Heart left ventricle (tissue), 16 donors: ENCODE measurements around the gene PATJ. TPM values are rescaled to one million over a fixed set of nuclear protein-coding genes. Genes with fewer than 3 reads are reported as not detected.

Source experiments
- ATAC-seq, 4 donors: fragments of 200-7000 bp; cut with Tn5 transposase; one replicate each; pipeline ENCODE4 v1.9.1; 2020 to 2022; ENCODE audit warnings: moderate library complexity in 4 of 4, mild to moderate bottlenecking in 3 of 4, moderate number of reproducible peaks in 1 of 4
- DNase-seq, 5 donors: peaks; one replicate each; pipeline ENCODE4 v3.0.0-alpha.2; 2020
- H3K27ac ChIP-seq, 12 donors: fragments of 200-600 bp; sonication (generic) in 4 of 12; one replicate each; pipeline versions ENCODE4 v1.5.0 to v1.8.0; 2016 to 2022; ENCODE audit warnings: mild to moderate bottlenecking in 2 of 12
- H3K27me3 ChIP-seq, 9 donors: fragments of 200-600 bp; sonication (generic) in 2 of 9; one replicate each; pipeline versions ENCODE4 v1.5.1 to v1.8.0; 2016 to 2022; ENCODE audit warnings: mild to moderate bottlenecking in 3 of 9
- H3K36me3 ChIP-seq, 9 donors: fragments of 200-600 bp; sonication (generic) in 2 of 9; one replicate each; pipeline versions ENCODE4 v1.5.0 to v1.8.0; 2018 to 2022; ENCODE audit warnings: mild to moderate bottlenecking in 2 of 9
- H3K4me1 ChIP-seq, 12 donors: fragments of 200-600 bp; sonication (generic) in 4 of 12; one replicate each; pipeline versions ENCODE4 v1.5.0 to v1.8.0; 2016 to 2022; ENCODE audit warnings: mild to moderate bottlenecking in 3 of 12
- H3K4me3 ChIP-seq, 12 donors: fragments of 200-600 bp; sonication (generic) in 4 of 12; one replicate each; pipeline versions ENCODE4 v1.5.0 to v1.8.0; 2017 to 2022; ENCODE audit warnings: mild to moderate bottlenecking in 9 of 12, moderate library complexity in 4 of 12
- H3K9me3 ChIP-seq, 12 donors: fragments of 200-600 bp; sonication (generic) in 4 of 12; one replicate each; pipeline versions ENCODE4 v1.5.0 to v1.8.0; 2016 to 2022; ENCODE audit warnings: mild to moderate bottlenecking in 1 of 12
- CTCF ChIP-seq, 12 donors: fragments of 200-600 bp; sonication (generic) in 4 of 12; IDR thresholded peaks; one replicate each; pipeline versions ENCODE4 v1.5.0 to v1.8.0; 2018 to 2022; ENCODE audit warnings: antibody characterized with exemption in 12 of 12, mild to moderate bottlenecking in 5 of 12
- POLR2A ChIP-seq, 2 donors: fragments of 450-650 bp; IDR thresholded peaks; one replicate each; pipeline ENCODE4 v1.6.1; 2017; ENCODE audit warnings: antibody characterized with exemption in 2 of 2, mild to moderate bottlenecking in 2 of 2, moderate library complexity in 2 of 2
- WGBS, 4 donors: extraction: QIAGEN DNeasy Blood & Tissue Kit in 2 of 4; methylation state at CpG; one replicate each; pipeline versions ENCODE4 v1.1.5 to v1.1.7; 2013 to 2018; 5-methylcytosine and 5-hydroxymethylcytosine counted together
- intact Hi-C, 10 donors: fragments of 100-400 bp; cut with DNase I; formaldehyde crosslinking; loops; one replicate each; pipeline versions ENCODE4 v1.11.1 to v1.14.2; 2022
- polyA plus RNA-seq, 2 donors: library from polyadenylated mRNA; stranded (reverse); fragments of 200-250 nt; gene quantifications; one replicate each; pipeline ENCODE4 v1.2.3, GENCODE V29; 2013
- total RNA-seq, 9 donors: library from RNA; depleted of rRNA in 2 of 9; stranded (reverse); fragments of >200 nt in 2 of 9; fragmentation: NEBNext Ultra II Directional in 3 of 9; extraction: Animal tissue kit (Norgen Biotek cat#: 25700) in 3 of 9; gene quantifications; one replicate each; pipeline versions ENCODE4 v1.1.0 to v1.2.4, GENCODE V29; 2016 to 2023
- donor health status: ischemic (EF 13 %, LVEDD 7.1; RV severe dilation, severe dysfunction).
- donor health status: healthy with polysubstance abuse.
- donor health status: DM: no; HTN: yes; CAD: no.
- donor health status: DM: no; HTN: no; CAD: no.
- donor health status: ischemic (EF 25% LVEDD 6.9; RV normal size, moderate dysfunction).
- donor health status: ischemic (EF 25% LVEDD 5.7; RV mildly dilated, moderate dysfunction).
- donor health status: healthy.
- donor health status: DM: yes; HTN: yes; CAD: no.
- donor health status: ischemic (EF 35%, LVEDD 5.7; RV mildly dilated, moderate dysfunction).
- donor health status: nonischemic (EF 11% LVEDD 7.7; RV severe dilation, severe dysfunction).
- donor health status: DM: yes; HTN: yes; CAD: no.
- donor health status: PGD.
- donor health status: ischemic (EF 29% LVEDD 5.4; RV normal size, mild dysfunction).
- donor health status: nonischemic (EF 23%, LVEDD 6.1; RV moderate dilation, normal function).

Gene PATJ
- total and polyA plus RNA-seq, 11 donors = 6.6 to 190 (median 105) TPM

DNA sequence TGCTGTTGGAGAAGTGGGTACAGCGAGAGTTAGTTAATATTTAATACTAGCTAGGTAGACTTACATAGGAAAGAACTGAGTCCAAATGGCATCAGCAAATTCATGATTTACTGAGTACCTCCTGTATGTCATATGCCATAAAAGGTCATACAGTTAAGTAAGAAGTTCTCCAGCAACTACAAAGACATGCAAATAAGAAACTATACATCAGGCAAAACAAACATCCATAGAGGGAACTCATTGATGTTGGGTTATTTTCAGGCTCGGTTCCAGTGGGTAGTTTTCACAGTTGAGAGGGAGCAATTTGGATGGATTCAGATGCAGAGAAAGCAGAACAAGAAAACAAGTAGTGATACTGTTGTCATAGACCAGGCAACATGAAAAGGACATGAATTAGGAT is 287.4 kb downstream of the PATJ start:
- ATAC-seq = no peak
- intact Hi-C loops = no loop called here
- 82 to 89% (median 84%) methylated on average over 2 of the region's 2 CpGs for WGBS, 4 donors

DNA sequence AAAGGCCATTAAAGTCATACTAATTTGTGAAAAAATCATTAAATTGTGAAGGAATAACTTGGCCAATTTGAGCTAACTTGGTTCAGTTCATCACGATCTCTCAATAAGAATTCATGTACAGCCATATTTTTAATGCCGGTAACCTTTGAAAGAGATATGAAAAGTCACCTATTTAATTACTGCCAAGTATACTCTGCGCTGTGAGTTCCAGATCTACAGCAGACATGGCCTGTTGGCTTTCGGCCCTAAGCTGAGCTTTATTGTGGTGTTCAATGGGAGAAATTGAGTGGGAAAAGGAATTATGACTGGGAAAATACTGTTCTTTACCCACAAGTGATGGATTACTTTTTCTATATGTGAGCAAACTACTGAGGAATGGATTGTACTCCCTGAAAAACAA is 292.5 kb downstream of the PATJ start:
- intact Hi-C loops = no loop called here
- TF ChIP-seq CTCF (IDR thresholded peaks at IDR 0.05) (no peak), POLR2A (IDR thresholded peaks at IDR 0.05) (no peak)
- Histone ChIP-seq H3K27me3 (no peaks in the 10 kb centered on the region), H3K9me3 (no peaks in the 10 kb centered on the region), H3K4me3 (no peak overlapping the region), H3K4me1 (peaks cover 0 to 27% (median 2%) of the 10 kb centered on the region in 12 donors), H3K27ac (peak overlapping the region in 1 of 12 donors; percentile 22), H3K36me3 (peaks cover 0 to 3% (median 0%) of the 10 kb centered on the region in 9 donors)
- DNase-seq (no peak), ATAC-seq (peak in 1 of 4 donors; percentile 47)
- 53 to 63% (median 59%) methylated on average over 4 of the region's 4 CpGs for WGBS, 4 donors

More for the DNA sequence above, 287.4 kb downstream of the PATJ start:
- no peak for TF ChIP-seq CTCF (IDR thresholded peaks at IDR 0.05)
- no peak for TF ChIP-seq POLR2A (IDR thresholded peaks at IDR 0.05)
- DNase-seq = no peak
- H3K4me3 ChIP-seq = no peak overlapping the region
- H3K4me1 ChIP-seq = peaks cover 0 to 24% (median 4%) of the 10 kb centered on the region in 12 donors
- peaks cover 0 to 3% (median 0%) of the 10 kb centered on the region in 9 donors for H3K36me3 ChIP-seq
- H3K9me3 ChIP-seq = peaks cover 0 to 11% (median 0%) of the 10 kb centered on the region in 12 donors
- H3K27ac ChIP-seq = no peak overlapping the region
- no peaks in the 10 kb centered on the region for H3K27me3 ChIP-seq

DNA sequence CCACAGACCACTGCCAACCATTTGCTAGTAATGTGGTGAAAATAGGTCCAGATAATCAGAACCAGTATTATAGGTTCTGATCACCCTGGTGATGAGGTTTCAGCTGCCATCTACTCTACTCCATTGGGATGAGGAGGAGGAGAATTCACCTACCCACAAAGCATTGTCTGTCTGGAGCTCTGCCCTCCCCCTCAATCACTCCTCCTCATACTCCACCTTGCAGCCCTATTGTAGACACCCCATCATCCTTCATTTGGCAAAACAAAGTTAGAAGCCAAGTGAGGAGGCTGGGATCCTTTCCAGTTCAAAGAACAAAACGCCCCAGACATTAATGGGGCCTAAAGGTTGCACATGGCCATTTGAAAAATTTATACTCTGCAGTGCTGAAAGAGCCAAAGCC is 295.0 kb downstream of the PATJ start:
- no peak for DNase-seq
- 25 to 59% (median 34%) methylated on average over 1 of the region's 1 CpG for WGBS, 4 donors
- intact Hi-C loops = no loop called here
- no peaks in the 10 kb centered on the region for H3K9me3 ChIP-seq
- H3K27ac ChIP-seq = no peak overlapping the region
- H3K4me1 ChIP-seq = peaks cover 0 to 30% (median 2%) of the 10 kb centered on the region in 12 donors
- H3K27me3 ChIP-seq = no peaks in the 10 kb centered on the region
- no peak overlapping the region for H3K4me3 ChIP-seq
- TF ChIP-seq CTCF (IDR thresholded peaks at IDR 0.05) (no peak), POLR2A (IDR thresholded peaks at IDR 0.05) (no peak)
- ATAC-seq = peak in 1 of 4 donors; percentile 14
- peaks cover 0 to 3% (median 0%) of the 10 kb centered on the region in 9 donors for H3K36me3 ChIP-seq

GRCh38 chr1:62038594-62039284 is 296.5 kb downstream of the PATJ start:
- Histone ChIP-seq H3K36me3 (peaks cover 0 to 3% (median 0%) of the 10 kb centered on the region in 9 donors), H3K27ac (no peak overlapping the region), H3K9me3 (no peaks in the 10 kb centered on the region), H3K4me3 (no peak overlapping the region), H3K27me3 (no peaks in the 10 kb centered on the region), H3K4me1 (peaks cover 0 to 23% (median under 1%) of the 10 kb centered on the region in 12 donors)
- DNase-seq = no peak
- no peak for ATAC-seq
- 79 to 88% (median 82%) methylated on average over 7 of the region's 7 CpGs for WGBS, 4 donors
- intact Hi-C loops = no loop called here
- TF ChIP-seq CTCF (IDR thresholded peaks at IDR 0.05) = no peak
- TF ChIP-seq POLR2A (IDR thresholded peaks at IDR 0.05) = no peak
